ENCODE data around the gene MAP4K1.

DNA sequence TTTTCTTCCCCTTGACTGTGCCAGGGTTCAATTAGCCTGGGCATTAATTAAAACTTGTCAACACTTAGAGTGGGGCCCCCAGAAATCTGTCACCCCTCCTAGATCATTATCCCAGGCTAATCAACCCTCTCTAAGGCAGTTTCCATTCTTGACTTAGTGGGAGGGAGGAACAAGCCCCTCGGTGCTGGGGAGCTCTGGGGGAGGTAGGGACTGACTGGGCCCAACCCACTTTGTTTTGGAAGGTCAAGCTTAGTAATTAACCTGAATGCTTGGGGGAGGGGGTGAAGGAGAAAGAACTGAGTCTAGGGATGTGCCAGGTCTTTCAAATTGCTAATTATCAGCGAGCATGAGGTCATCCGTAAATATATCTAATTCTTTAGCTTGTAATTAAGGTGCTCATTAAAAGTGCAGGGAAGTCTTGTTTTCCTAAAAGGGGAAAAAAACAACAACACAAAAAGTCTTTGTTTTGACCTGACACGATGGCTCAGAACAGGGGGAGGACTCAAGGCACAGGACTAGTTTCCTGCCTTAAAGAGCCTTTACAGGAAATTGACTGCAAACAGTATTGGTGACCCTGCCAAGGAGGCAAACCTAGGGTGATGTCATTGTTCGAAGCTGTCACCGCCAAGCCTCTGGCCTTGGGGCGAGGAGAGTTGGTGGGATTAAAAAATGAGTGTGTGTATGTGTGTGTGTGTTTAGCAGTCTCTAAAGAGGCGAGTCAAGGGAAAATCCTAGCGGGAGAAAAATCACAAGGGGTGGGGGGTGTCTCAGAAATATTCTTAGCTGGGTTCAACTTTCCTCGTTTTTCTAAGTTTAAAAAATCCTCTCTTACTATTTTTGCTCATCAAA lies 49.1 kb upstream of the MAP4K1 start:
- TF ChIP-seq, protein P1, sequence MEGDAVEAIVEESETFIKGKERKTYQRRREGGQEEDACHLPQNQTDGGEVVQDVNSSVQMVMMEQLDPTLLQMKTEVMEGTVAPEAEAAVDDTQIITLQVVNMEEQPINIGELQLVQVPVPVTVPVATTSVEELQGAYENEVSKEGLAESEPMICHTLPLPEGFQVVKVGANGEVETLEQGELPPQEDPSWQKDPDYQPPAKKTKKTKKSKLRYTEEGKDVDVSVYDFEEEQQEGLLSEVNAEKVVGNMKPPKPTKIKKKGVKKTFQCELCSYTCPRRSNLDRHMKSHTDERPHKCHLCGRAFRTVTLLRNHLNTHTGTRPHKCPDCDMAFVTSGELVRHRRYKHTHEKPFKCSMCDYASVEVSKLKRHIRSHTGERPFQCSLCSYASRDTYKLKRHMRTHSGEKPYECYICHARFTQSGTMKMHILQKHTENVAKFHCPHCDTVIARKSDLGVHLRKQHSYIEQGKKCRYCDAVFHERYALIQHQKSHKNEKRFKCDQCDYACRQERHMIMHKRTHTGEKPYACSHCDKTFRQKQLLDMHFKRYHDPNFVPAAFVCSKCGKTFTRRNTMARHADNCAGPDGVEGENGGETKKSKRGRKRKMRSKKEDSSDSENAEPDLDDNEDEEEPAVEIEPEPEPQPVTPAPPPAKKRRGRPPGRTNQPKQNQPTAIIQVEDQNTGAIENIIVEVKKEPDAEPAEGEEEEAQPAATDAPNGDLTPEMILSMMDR (IDR thresholded peaks at IDR 0.05; ENCODE audit: low read depth, low read length): no peak
- TF ChIP-seq EZH2phosphoT487 (IDR thresholded peaks at IDR 0.05; ENCODE audit: low read depth): no peak

Measured in OCI-LY3 (cell line).